CD8-positive, alpha-beta memory T cell (primary cell): Measurements from ENCODE around the gene SLC13A2. TPM values are rescaled to one million over a fixed set of nuclear protein-coding genes. Genes with fewer than 3 reads are reported as not detected.

Source experiments
- CTCF ChIA-PET: fragments of 350-600 bp; sonication (Branson Sonifier 250); formaldehyde crosslinking; loops from one replicate; lab custom pipeline; 2021; ENCODE audit warnings: antibody characterized with exemption; lab: Charles Lee
- POLR2A ChIA-PET: fragments of 350-600 bp; sonication (Branson Sonifier 250); formaldehyde crosslinking; loops from one replicate; lab custom pipeline; 2021; ENCODE audit warnings: antibody characterized with exemption; lab: Charles Lee
- DNase-seq, 5 donors: peaks; one replicate each; pipeline versions ENCODE4 v3.0.0 to v3.0.0-alpha.2; 2020 to 2022; ENCODE audit warnings: mixed read lengths in 1 of 5
- H3K27ac ChIP-seq: one replicate; pipeline ENCODE4 v1.7.0; 2013; ENCODE audit warnings: low read depth, mild to moderate bottlenecking, low read length, moderate library complexity
- H3K27me3 ChIP-seq: 2 replicates; pipeline ENCODE4 v1.7.0; 2013; ENCODE audit warnings: low read length, mild to moderate bottlenecking; ENCODE audit not compliant: insufficient read depth, poor library complexity, severe bottlenecking
- H3K36me3 ChIP-seq: 2 replicates; pipeline ENCODE4 v1.7.0; 2013; ENCODE audit warnings: mild to moderate bottlenecking, low read length, moderate library complexity; ENCODE audit not compliant: insufficient read depth
- H3K4me1 ChIP-seq: 2 replicates; pipeline ENCODE4 v1.7.0; 2013; ENCODE audit warnings: mild to moderate bottlenecking, low read length, moderate library complexity; ENCODE audit not compliant: insufficient read depth
- H3K4me3 ChIP-seq: 2 replicates; pipeline ENCODE4 v1.7.0; 2013; ENCODE audit warnings: mild to moderate bottlenecking, low read length
- H3K9me3 ChIP-seq: 2 replicates; pipeline ENCODE4 v1.7.0; 2013; ENCODE audit warnings: mild to moderate bottlenecking, low read length
- H3K27ac Mint-ChIP-seq, 8 donors: one replicate each; pipeline ENCODE4 v1.8.0; 2020 to 2021; ENCODE audit warnings: mixed read lengths in 8 of 8, mild to moderate bottlenecking in 6 of 8, inconsistent platforms in 3 of 8, moderate library complexity in 3 of 8
- H3K27me3 Mint-ChIP-seq, 2 donors: one replicate each; pipeline ENCODE4 v1.8.0; 2020 to 2021; ENCODE audit warnings: mixed read lengths in 2 of 2, mild to moderate bottlenecking in 1 of 2, moderate library complexity in 1 of 2
- H3K36me3 Mint-ChIP-seq, 3 donors: one replicate each; pipeline ENCODE4 v1.8.0; 2020 to 2021; ENCODE audit warnings: mixed read lengths in 3 of 3, inconsistent platforms in 1 of 3, mild to moderate bottlenecking in 1 of 3
- H3K4me1 Mint-ChIP-seq, 3 donors: one replicate each; pipeline ENCODE4 v1.8.0; 2020 to 2021; ENCODE audit warnings: mixed read lengths in 3 of 3, inconsistent platforms in 1 of 3, mild to moderate bottlenecking in 1 of 3
- H3K4me3 Mint-ChIP-seq, 7 donors: one replicate each; pipeline ENCODE4 v1.8.0; 2020 to 2021; ENCODE audit warnings: mixed read lengths in 7 of 7, mild to moderate bottlenecking in 6 of 7, moderate library complexity in 4 of 7, inconsistent platforms in 2 of 7
- H3K9me3 Mint-ChIP-seq, 5 donors: one replicate each; pipeline ENCODE4 v1.8.0; 2020 to 2022; ENCODE audit warnings: mixed read lengths in 5 of 5, mild to moderate bottlenecking in 3 of 5, moderate library complexity in 2 of 5, inconsistent platforms in 1 of 5
- polyA plus RNA-seq: library from polyadenylated mRNA; unstranded; fragments of 300-500 nt; fragmentation: Illumina TruSeq; gene quantifications from one replicate; pipeline ENCODE4 v1.2.3, GENCODE V29; 2021
- total RNA-seq, 2 experiments: library from RNA; stranded (reverse); gene quantifications; one replicate each; pipeline ENCODE4 v1.2.3, GENCODE V29; 2021

SLC13A2 gene
- total and polyA plus RNA-seq, 3 experiments from 2014 or later, result not detected

- Mint-ChIP-seq H3K4me3 (no peak overlapping the region), H3K27ac (no peak overlapping the region), H3K27me3 (peaks cover 0 to 2% of the 10 kb centered on the region in 2 donors), H3K36me3 (no peaks in the 10 kb centered on the region), H3K9me3 (no peaks in the 10 kb centered on the region), H3K4me1 (no peaks in the 10 kb centered on the region)
- H3K27ac ChIP-seq, result no peak overlapping the region
- POLR2A ChIA-PET, result no interaction called here
- H3K27me3 ChIP-seq, result no peaks in the 10 kb centered on the region
- H3K4me3 ChIP-seq, result no peak overlapping the region
- no peaks in the 10 kb centered on the region for H3K36me3 ChIP-seq
- H3K9me3 ChIP-seq, result no peaks in the 10 kb centered on the region
- DNase-seq, result no peak
- CTCF ChIA-PET, result interaction anchor here (1.0 to 7.2 kb wide), 2 partner anchors 113 to 114 kb away, joined by 3 to 37 read pairs; partner anchors contain the start of gene RSKR
- H3K4me1 ChIP-seq, result no peaks in the 10 kb centered on the region
Observed at GRCh38 chr17:28499364-28499664, 25.9 kb downstream of the SLC13A2 start.

DNA sequence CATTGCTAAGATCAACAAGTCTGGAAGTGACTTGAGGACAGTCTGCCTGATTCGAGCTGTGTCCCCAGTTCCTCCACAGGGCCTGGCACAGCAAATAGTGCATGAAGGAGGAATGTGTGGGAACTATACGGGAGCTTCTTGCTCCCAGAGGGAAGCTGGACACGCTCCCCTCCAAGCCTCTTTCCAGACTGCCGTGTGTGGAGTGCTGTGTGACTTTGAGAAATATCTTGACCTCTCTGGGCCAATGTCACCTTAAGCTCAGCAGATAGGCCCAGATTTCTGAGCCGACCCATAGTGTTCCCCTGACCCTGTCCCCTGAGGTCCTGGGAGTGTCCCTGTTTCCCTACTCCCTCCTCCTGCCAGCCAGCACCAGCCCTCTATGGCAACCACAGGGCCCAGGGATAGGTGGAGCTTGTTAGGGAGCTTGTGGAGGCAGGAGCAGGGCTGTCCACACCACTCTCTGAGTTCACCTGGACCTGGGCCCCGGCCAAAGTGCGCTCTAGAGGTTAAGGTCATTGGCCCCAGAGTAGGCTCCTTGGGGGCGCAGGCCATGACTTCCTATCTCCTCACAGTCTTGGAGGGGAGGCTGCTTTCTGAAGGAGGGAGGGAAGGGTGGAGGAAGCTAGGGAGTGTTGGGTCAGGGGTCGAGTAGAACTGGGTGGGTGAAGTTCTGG is 26.4 kb downstream of the SLC13A2 start:
- Mint-ChIP-seq H3K36me3 (no peaks in the 10 kb centered on the region), H3K4me3 (no peak overlapping the region), H3K27me3 (peaks cover 2% of the 10 kb centered on the region in 2 donors), H3K27ac (no peak overlapping the region), H3K4me1 (no peaks in the 10 kb centered on the region), H3K9me3 (no peaks in the 10 kb centered on the region)
- Histone ChIP-seq H3K4me1 (no peaks in the 10 kb centered on the region), H3K27ac (no peak overlapping the region), H3K27me3 (no peaks in the 10 kb centered on the region), H3K9me3 (no peaks in the 10 kb centered on the region), H3K4me3 (no peak overlapping the region), H3K36me3 (no peaks in the 10 kb centered on the region)
- POLR2A ChIA-PET, result no interaction called here
- CTCF ChIA-PET, result interaction anchor here (1.0 kb wide), 1 partner anchor 113 kb away, joined by 3 read pairs; no protein-coding TSS in a partner anchor
- no peak for DNase-seq

DNA sequence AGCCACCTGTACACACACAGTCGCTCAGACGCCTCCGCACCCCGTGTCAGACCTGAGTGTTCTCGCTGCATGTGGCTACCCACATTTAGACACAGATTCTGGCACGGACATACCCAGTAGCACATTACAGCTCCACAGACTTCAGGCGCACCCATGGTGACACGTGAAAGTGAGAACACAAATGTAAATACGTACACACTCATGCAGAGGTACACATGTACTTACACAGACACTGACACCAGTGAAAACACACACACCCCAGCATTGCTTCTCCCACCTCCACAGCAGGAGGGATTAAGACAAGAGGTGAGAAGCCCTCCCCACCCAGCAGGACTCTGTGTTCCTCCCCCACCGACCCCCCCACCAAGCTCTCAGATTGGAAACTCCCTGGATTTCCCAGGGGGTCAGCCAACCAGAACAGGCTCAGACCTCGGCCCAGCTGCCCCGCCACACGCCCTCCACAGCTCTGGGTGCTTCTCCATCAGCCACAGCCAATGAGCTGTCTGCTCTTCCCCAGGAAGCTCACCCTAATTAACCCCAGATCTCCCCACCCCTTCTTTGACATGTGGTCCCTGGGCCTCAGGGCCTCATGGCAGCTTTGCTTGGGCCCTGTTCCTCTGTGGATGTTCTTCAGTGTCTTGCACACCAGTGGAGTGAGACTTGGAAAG is 27.4 kb downstream of the SLC13A2 start:
- CTCF ChIA-PET, result no interaction called here
- peak overlapping the region in 1 of 8 donors; percentile 14 for H3K27ac Mint-ChIP-seq

GRCh38 chr17:28501421-28502284 is 28.2 kb downstream of the SLC13A2 start:
- Histone ChIP-seq H3K9me3 (no peaks in the 10 kb centered on the region), H3K36me3 (no peaks in the 10 kb centered on the region), H3K27ac (no peak overlapping the region), H3K4me1 (no peaks in the 10 kb centered on the region), H3K27me3 (no peaks in the 10 kb centered on the region), H3K4me3 (no peak overlapping the region)
- H3K4me1 Mint-ChIP-seq, result no peaks in the 10 kb centered on the region
- no peak for DNase-seq
- H3K27ac Mint-ChIP-seq, result peak overlapping the region in 1 of 8 donors; percentile 14
- no peak overlapping the region for H3K4me3 Mint-ChIP-seq
- no peaks in the 10 kb centered on the region for H3K9me3 Mint-ChIP-seq
- H3K27me3 Mint-ChIP-seq, result peaks cover 3 to 12% of the 10 kb centered on the region in 2 donors
- ChIA-PET CTCF (no interaction called here), POLR2A (no interaction called here)
- H3K36me3 Mint-ChIP-seq, result no peaks in the 10 kb centered on the region

More for the DNA sequence above, 27.4 kb downstream of the SLC13A2 start:
- POLR2A ChIA-PET, result no interaction called here
- H3K4me1 Mint-ChIP-seq, result no peaks in the 10 kb centered on the region
- H3K4me1 ChIP-seq, result no peaks in the 10 kb centered on the region
- no peak for DNase-seq
- no peaks in the 10 kb centered on the region for H3K9me3 ChIP-seq
- H3K9me3 Mint-ChIP-seq, result no peaks in the 10 kb centered on the region
- H3K4me3 Mint-ChIP-seq, result no peak overlapping the region
- H3K27ac ChIP-seq, result no peak overlapping the region
- no peaks in the 10 kb centered on the region for H3K36me3 Mint-ChIP-seq
- H3K36me3 ChIP-seq, result no peaks in the 10 kb centered on the region
- H3K27me3 ChIP-seq, result no peaks in the 10 kb centered on the region
- peaks cover 3 to 9% of the 10 kb centered on the region in 2 donors for H3K27me3 Mint-ChIP-seq
- H3K4me3 ChIP-seq, result no peak overlapping the region

DNA sequence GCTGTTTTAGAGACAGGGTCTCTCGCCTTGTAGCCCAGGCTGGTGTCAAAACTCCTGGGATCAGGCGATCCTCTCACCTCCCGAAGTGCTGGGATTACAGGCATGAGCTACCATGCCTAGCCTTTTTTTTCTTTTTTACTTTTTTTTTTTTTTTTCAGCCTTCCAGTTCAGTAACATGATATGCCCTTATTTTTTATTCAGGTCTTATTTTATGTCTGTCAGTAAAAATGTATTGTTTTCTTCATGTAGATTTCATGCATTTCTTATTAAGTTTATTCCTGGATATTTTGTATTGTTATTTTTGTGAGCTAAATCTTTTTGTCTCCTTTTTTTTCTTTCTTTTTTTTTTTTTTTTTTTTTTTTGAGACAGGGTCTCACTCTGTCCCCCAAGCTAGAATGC is 30.0 kb downstream of the SLC13A2 start:
- ChIA-PET CTCF (interaction anchor here (1.4 kb wide), 1 partner anchor 9 kb away, joined by 6 read pairs; no protein-coding TSS in a partner anchor), POLR2A (no interaction called here)
- Histone ChIP-seq H3K4me1 (no peaks in the 10 kb centered on the region), H3K27me3 (no peaks in the 10 kb centered on the region), H3K9me3 (no peaks in the 10 kb centered on the region), H3K4me3 (no peak overlapping the region), H3K27ac (no peak overlapping the region), H3K36me3 (no peaks in the 10 kb centered on the region)
- Mint-ChIP-seq H3K36me3 (no peaks in the 10 kb centered on the region), H3K9me3 (no peaks in the 10 kb centered on the region), H3K27ac (no peak overlapping the region), H3K4me1 (no peaks in the 10 kb centered on the region), H3K27me3 (peaks cover 8 to 18% of the 10 kb centered on the region in 2 donors), H3K4me3 (no peak overlapping the region)
- no peak for DNase-seq

- no peak within 1 kb of the TSS for H3K4me3 ChIP-seq
- ChIA-PET POLR2A (no interaction called here), CTCF (no interaction called here)
- peaks cover 16 to 39% of the 10 kb centered on the region in 2 donors for H3K27me3 Mint-ChIP-seq
- H3K27ac ChIP-seq, result no peak within 1 kb of the TSS
- peaks cover 5% of the 10 kb centered on the region for H3K27me3 ChIP-seq
- H3K27ac Mint-ChIP-seq, result no peak within 1 kb of the TSS
- no peaks in the 10 kb centered on the region for H3K4me1 Mint-ChIP-seq
- no peak for DNase-seq
- no peaks in the 10 kb centered on the region for H3K4me1 ChIP-seq
- no peak within 1 kb of the TSS for H3K4me3 Mint-ChIP-seq
- no peaks in the 10 kb centered on the region for H3K9me3 Mint-ChIP-seq
- H3K36me3 Mint-ChIP-seq, result no peaks in the 10 kb centered on the region
- H3K9me3 ChIP-seq, result no peaks in the 10 kb centered on the region
- H3K36me3 ChIP-seq, result no peaks in the 10 kb centered on the region
Observed at GRCh38 chr17:28505986-28506665, 32.7 kb downstream of the SLC13A2 start, which contains the start of gene FOXN1. FOXN1 (plus strand) TSS chr17:28506348; CDS start chr17:28523970, 17,622 bp downstream.

- Mint-ChIP-seq H3K9me3 (no peaks in the 10 kb centered on the region), H3K36me3 (no peaks in the 10 kb centered on the region), H3K27me3 (peaks cover 18 to 44% of the 10 kb centered on the region in 2 donors), H3K4me3 (no peak overlapping the region), H3K27ac (no peak overlapping the region), H3K4me1 (no peaks in the 10 kb centered on the region)
- CTCF ChIA-PET, result no interaction called here
- no peak overlapping the region for H3K4me3 ChIP-seq
- POLR2A ChIA-PET, result no interaction called here
- no peaks in the 10 kb centered on the region for H3K9me3 ChIP-seq
- no peaks in the 10 kb centered on the region for H3K36me3 ChIP-seq
- H3K4me1 ChIP-seq, result no peaks in the 10 kb centered on the region
- DNase-seq, result no peak
- H3K27me3 ChIP-seq, result peaks cover 5% of the 10 kb centered on the region
- no peak overlapping the region for H3K27ac ChIP-seq
Observed at GRCh38 chr17:28506763-28507487, 33.5 kb downstream of the SLC13A2 start.
